Trophoblast cell (in vitro differentiated cells and primary cell): Measurements from ENCODE around the gene IFNLR1.

Experiments used
- DNase-seq, 2 donors: peaks; one replicate each; pipeline ENCODE4 v3.0.0-alpha.2; 2016
- H2AFZ ChIP-seq: 2 replicates; pipeline ENCODE4 v1.6.1; 2013; ENCODE audit warnings: low read length, moderate library complexity, mild to moderate bottlenecking; ENCODE audit not compliant: insufficient read depth, poor library complexity
- H2AK5ac ChIP-seq: 2 replicates; pipeline ENCODE4 v1.6.1; 2013; ENCODE audit warnings: mild to moderate bottlenecking, low read length
- H2BK120ac ChIP-seq: 2 replicates; pipeline ENCODE4 v1.6.1; 2013; ENCODE audit warnings: low read length, mild to moderate bottlenecking, moderate library complexity; ENCODE audit not compliant: insufficient read depth, poor library complexity
- H2BK12ac ChIP-seq: 2 replicates; pipeline ENCODE4 v1.6.1; 2013; ENCODE audit warnings: mild to moderate bottlenecking, low read length, moderate library complexity
- H2BK5ac ChIP-seq: 2 replicates; pipeline ENCODE4 v1.6.1; 2013; ENCODE audit warnings: low read length, low read depth, moderate library complexity, mild to moderate bottlenecking; ENCODE audit not compliant: poor library complexity
- H3K14ac ChIP-seq: 2 replicates; pipeline ENCODE4 v1.6.1; 2013; ENCODE audit warnings: mild to moderate bottlenecking, low read length
- H3K18ac ChIP-seq: 2 replicates; pipeline ENCODE4 v1.6.1; 2013; ENCODE audit warnings: mild to moderate bottlenecking, low read length
- H3K23ac ChIP-seq: 2 replicates; pipeline ENCODE4 v1.6.1; 2013; ENCODE audit warnings: low read length
- H3K27ac ChIP-seq: 2 replicates; pipeline ENCODE4 v1.5.1; 2013; ENCODE audit warnings: low read depth, mild to moderate bottlenecking, inconsistent platforms, low read length, moderate library complexity
- H3K27me3 ChIP-seq: 2 replicates; pipeline ENCODE4 v1.6.1; 2013; ENCODE audit warnings: inconsistent platforms, mild to moderate bottlenecking, low read length, moderate library complexity; ENCODE audit not compliant: insufficient read depth
- H3K36me3 ChIP-seq, 2 experiments: 1 replicate in 1 of 2; 2 replicates in 1 of 2; pipeline ENCODE4 v1.6.1; 2013; ENCODE audit warnings: low read length in 2 of 2, mild to moderate bottlenecking in 2 of 2, moderate library complexity in 1 of 2; ENCODE audit not compliant: insufficient read depth in 2 of 2, control insufficient read depth in 1 of 2
- H3K4ac ChIP-seq: 2 replicates; pipeline ENCODE4 v1.6.1; 2013; ENCODE audit warnings: low read depth, mild to moderate bottlenecking, low read length, moderate library complexity
- H3K4me1 ChIP-seq, 2 experiments: 1 replicate in 1 of 2; 2 replicates in 1 of 2; pipeline ENCODE4 v1.6.1; 2013; ENCODE audit warnings: low read length in 2 of 2, mild to moderate bottlenecking in 2 of 2, moderate library complexity in 1 of 2; ENCODE audit not compliant: insufficient read depth in 2 of 2, control insufficient read depth in 1 of 2
- H3K4me2 ChIP-seq: 2 replicates; pipeline ENCODE4 v1.6.1; 2013; ENCODE audit warnings: inconsistent platforms, mild to moderate bottlenecking, low read length, moderate library complexity
- H3K4me3 ChIP-seq: 2 replicates; pipeline ENCODE4 v1.5.1; 2013; ENCODE audit warnings: mild to moderate bottlenecking, low read depth, low read length, inconsistent platforms
- H3K79me1 ChIP-seq: one replicate; pipeline ENCODE4 v1.6.1; 2013; ENCODE audit warnings: low read length
- H3K79me2 ChIP-seq: 2 replicates; pipeline ENCODE4 v1.6.1; 2013; ENCODE audit warnings: low read length, mild to moderate bottlenecking; ENCODE audit not compliant: control insufficient read depth, insufficient read depth, poor library complexity
- H3K9ac ChIP-seq: 2 replicates; pipeline ENCODE4 v1.6.1; 2013; ENCODE audit warnings: mild to moderate bottlenecking, low read length
- H3K9me3 ChIP-seq: 2 replicates; pipeline ENCODE4 v1.6.1; 2013; ENCODE audit warnings: low read depth, mild to moderate bottlenecking, control low read depth, inconsistent platforms, low read length; ENCODE audit not compliant: insufficient read depth
- H4K12ac ChIP-seq: 2 replicates; pipeline ENCODE4 v1.6.1; 2013; ENCODE audit warnings: low read depth, mild to moderate bottlenecking, low read length, moderate library complexity
- H4K8ac ChIP-seq: 2 replicates; pipeline ENCODE4 v1.6.1; 2013; ENCODE audit warnings: low read depth, mild to moderate bottlenecking, low read length, moderate library complexity
- H4K91ac ChIP-seq: one replicate; pipeline ENCODE4 v1.6.1; 2013; ENCODE audit warnings: low read depth, mild to moderate bottlenecking, low read length, moderate library complexity
- WGBS: extraction: QIAGEN DNeasy Blood & Tissue Kit; methylation state at CpG from one replicate; pipeline ENCODE4 v1.1.7; 2013; ENCODE audit warnings: missing lambda C conversion rate; ENCODE audit not compliant: insufficient read length, insufficient coverage; ENCODE audit errors: extremely low coverage; 5-methylcytosine and 5-hydroxymethylcytosine counted together

IFNLR1 gene

DNA sequence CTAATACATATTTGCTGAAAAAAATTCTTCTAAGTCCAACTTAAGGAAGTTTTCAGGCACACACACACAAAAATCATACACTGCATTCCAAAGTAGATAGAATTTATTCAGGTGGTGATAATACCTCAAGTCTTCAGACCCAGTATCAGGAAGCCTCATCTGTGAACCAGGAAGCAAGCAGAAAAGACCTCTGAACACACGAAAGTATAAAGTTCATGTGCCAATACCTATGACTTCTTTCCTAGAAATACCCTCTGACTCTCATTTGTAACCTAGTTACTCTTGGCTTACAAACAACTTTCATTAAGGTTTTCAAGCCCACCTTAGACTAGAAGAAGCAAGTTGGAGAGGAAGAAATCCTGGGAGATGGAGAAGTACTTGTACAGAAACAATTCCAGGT is 35.7 kb upstream of the IFNLR1 start:
- Histone ChIP-seq H2AK5ac (no peak overlapping the region), H3K18ac (no peak overlapping the region), H3K79me1 (no peaks in the 10 kb centered on the region), H3K23ac (no peak overlapping the region), H3K4me3 (no peak overlapping the region), H3K14ac (no peak overlapping the region), H2BK12ac (no peak overlapping the region), H3K4me2 (no peak overlapping the region), H3K36me3 (no peaks in the 10 kb centered on the region), H2BK5ac (no peak overlapping the region), H3K4me1 (no peaks in the 10 kb centered on the region), H2AFZ (no peak overlapping the region), H4K8ac (no peak overlapping the region), H3K27me3 (no peaks in the 10 kb centered on the region), H4K91ac (no peak overlapping the region), H2BK120ac (no peak overlapping the region), H3K79me2 (no peaks in the 10 kb centered on the region), H4K12ac (no peak overlapping the region), H3K27ac (no peak overlapping the region), H3K9ac (no peak overlapping the region), H3K4ac (no peak overlapping the region), H3K9me3 (no peaks in the 10 kb centered on the region)
- no CpG with 5 or more reads among the region's 1 CpG for WGBS
- DNase-seq = no peak

DNA sequence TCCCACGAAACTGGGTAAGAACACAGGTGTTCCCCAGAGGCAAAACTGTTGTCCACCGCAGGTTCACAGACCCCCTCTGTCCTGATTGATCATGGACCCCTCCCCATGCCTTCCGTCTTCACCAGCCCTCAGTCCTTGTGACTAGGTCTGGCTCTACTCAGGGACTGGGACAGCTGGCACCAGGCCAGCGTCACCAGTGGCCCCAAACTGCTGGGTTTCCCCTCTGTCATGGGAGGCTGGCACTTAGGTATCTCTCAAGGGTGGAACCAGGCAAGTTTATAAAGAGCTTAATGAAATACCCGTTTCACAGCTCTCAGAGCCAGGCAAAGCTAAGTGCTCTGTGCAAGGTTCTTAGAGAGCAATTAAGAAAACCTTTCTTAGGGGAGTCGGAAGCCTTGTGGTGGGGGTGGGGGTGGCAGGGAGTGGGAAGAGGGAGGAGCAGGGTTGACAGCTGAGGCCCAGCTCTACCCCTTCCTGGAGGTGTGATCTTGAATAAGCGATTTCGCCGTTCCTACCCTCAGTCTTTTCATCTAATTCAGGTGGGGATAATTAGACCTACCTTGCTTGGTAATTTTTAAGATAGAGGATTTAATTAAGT is 35.0 kb upstream of the IFNLR1 start:
- Histone ChIP-seq H2BK5ac (no peak overlapping the region), H3K27me3 (no peaks in the 10 kb centered on the region), H3K23ac (no peak overlapping the region), H2AFZ (no peak overlapping the region), H2AK5ac (no peak overlapping the region), H4K8ac (no peak overlapping the region), H3K18ac (no peak overlapping the region), H3K4ac (no peak overlapping the region), H3K36me3 (no peaks in the 10 kb centered on the region), H4K91ac (no peak overlapping the region), H3K4me1 (no peaks in the 10 kb centered on the region), H3K4me2 (no peak overlapping the region), H3K14ac (no peak overlapping the region), H3K79me1 (no peaks in the 10 kb centered on the region), H3K9me3 (no peaks in the 10 kb centered on the region), H3K4me3 (no peak overlapping the region), H4K12ac (no peak overlapping the region), H2BK12ac (no peak overlapping the region), H3K79me2 (no peaks in the 10 kb centered on the region), H3K27ac (no peak overlapping the region), H2BK120ac (no peak overlapping the region), H3K9ac (no peak overlapping the region)
- DNase-seq = no peak
- no CpG with 5 or more reads among the region's 9 CpGs for WGBS

DNA sequence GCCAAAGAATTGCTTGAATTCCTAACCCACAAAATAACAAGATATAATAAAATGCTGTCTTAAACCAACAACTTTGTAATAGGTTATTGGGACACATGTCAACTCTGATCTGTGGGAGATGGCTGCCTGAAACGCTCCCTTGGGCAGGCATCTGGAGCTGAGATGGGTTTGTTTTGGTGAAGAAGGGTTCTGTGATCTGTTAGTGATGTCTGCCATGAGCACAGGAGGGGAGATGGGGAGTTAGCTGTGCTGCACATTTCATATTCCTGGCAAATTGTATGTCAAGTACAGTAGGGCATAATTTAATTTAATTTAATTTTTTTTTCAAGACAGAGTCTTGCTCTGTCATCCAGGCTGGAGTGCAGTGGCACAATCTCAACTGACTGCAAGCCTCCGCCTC is 34.2 kb upstream of the IFNLR1 start:
- H3K4ac ChIP-seq = no peak overlapping the region
- no peaks in the 10 kb centered on the region for H3K79me2 ChIP-seq
- H3K36me3 ChIP-seq = no peaks in the 10 kb centered on the region
- peaks cover 0 to 2% of the 10 kb centered on the region in 2 experiments for H3K4me1 ChIP-seq
- no peak overlapping the region for H3K4me2 ChIP-seq
- H2BK12ac ChIP-seq = no peak overlapping the region
- H3K14ac ChIP-seq = no peak overlapping the region
- no peak for DNase-seq
- H3K18ac ChIP-seq = no peak overlapping the region
- H2AK5ac ChIP-seq = no peak overlapping the region
- no peak overlapping the region for H4K12ac ChIP-seq
- no peaks in the 10 kb centered on the region for H3K27me3 ChIP-seq
- H2BK120ac ChIP-seq = no peak overlapping the region
- H2AFZ ChIP-seq = no peak overlapping the region
- no peak overlapping the region for H2BK5ac ChIP-seq
- no peak overlapping the region for H4K91ac ChIP-seq
- no peaks in the 10 kb centered on the region for H3K9me3 ChIP-seq
- no peak overlapping the region for H3K9ac ChIP-seq
- WGBS = no CpG with 5 or more reads among the region's 2 CpGs
- H3K4me3 ChIP-seq = no peak overlapping the region
- no peak overlapping the region for H4K8ac ChIP-seq
- no peaks in the 10 kb centered on the region for H3K79me1 ChIP-seq
- H3K27ac ChIP-seq = no peak overlapping the region
- no peak overlapping the region for H3K23ac ChIP-seq

DNA sequence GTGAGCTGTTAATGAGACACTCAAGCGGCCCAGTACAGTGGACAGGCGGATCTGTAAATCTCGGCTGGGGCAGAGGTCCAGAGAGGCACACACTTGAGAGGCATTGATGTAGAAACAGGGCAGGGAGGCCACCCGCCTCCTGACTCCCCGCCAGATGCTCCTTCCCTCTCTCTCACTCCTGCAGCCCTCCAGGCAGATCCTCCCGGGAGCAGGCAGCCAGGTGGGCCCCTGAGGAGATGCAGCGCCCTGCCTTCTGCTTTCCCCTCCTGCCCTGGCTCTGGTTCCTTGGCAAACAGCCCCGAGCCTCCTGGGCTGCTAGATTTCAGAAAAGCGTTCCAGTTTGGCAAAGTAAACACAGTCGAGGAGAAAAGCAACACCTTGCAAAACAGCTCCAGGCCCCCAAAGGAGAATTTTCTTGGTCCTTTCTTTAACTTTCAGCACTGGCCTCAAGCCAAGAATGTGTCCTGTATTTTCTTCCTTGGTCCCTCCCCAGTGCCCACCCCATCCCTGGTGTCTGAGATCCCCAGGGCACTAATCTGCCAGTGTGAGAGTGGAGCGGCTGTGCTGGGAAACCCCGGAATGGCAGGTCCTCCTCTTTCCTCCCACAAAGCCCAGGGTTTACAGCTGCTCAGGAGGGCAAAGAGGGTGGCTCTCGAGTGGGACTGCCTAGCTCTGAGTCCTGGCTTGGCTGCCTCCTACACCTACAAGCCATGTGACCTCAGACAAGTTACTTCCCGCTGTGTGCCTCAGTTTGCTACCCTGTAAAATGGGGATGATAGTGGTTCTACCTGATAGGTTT is 29.4 kb upstream of the IFNLR1 start:
- WGBS = no CpG with 5 or more reads among the region's 14 CpGs
- Histone ChIP-seq H2BK120ac (no peak overlapping the region), H3K36me3 (no peaks in the 10 kb centered on the region), H2BK12ac (no peak overlapping the region), H4K91ac (no peak overlapping the region), H2AFZ (no peak overlapping the region), H2AK5ac (no peak overlapping the region), H3K27ac (no peak overlapping the region), H3K4me2 (no peak overlapping the region), H3K79me1 (no peaks in the 10 kb centered on the region), H3K23ac (no peak overlapping the region), H3K79me2 (no peaks in the 10 kb centered on the region), H3K4me1 (peaks cover 0 to 2% of the 10 kb centered on the region in 2 experiments), H3K4me3 (no peak overlapping the region), H4K8ac (no peak overlapping the region), H3K14ac (no peak overlapping the region), H2BK5ac (no peak overlapping the region), H3K9me3 (peaks cover 7% of the 10 kb centered on the region), H3K9ac (no peak overlapping the region), H4K12ac (no peak overlapping the region), H3K27me3 (no peaks in the 10 kb centered on the region), H3K4ac (no peak overlapping the region), H3K18ac (no peak overlapping the region)
- DNase-seq = no peak
